Measurements from ENCODE around the gene PARM1.

DNA sequence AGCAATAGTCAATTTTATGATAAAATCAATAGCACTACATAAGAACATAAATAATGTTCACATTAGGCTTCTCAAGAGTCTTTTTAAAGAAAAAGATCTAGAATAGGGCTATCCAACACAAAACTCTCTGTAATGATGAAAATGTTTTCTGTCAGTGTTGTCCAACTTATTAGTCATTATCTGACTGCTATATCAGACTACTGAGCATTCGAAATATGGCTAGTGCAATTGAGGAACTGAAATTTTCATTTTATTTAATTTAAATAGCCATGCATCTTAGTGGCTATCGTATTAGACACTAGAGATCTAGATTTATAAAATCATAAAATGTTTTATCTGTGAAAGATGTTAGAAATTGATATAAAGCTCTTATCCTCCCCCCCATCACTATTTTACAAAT lies 26.0 kb downstream of the PARM1 start:
- TF ChIP-seq POLR2A (IDR thresholded peaks at IDR 0.05; ENCODE audit: low read depth, low read length) (no peak), RAD21 (IDR thresholded peaks at IDR 0.05; ENCODE audit: low read length) (no peak), RFX5 (IDR thresholded peaks at IDR 0.05; ENCODE audit: low read depth, low read length) (no peak)
- TF ChIP-seq, protein P1, sequence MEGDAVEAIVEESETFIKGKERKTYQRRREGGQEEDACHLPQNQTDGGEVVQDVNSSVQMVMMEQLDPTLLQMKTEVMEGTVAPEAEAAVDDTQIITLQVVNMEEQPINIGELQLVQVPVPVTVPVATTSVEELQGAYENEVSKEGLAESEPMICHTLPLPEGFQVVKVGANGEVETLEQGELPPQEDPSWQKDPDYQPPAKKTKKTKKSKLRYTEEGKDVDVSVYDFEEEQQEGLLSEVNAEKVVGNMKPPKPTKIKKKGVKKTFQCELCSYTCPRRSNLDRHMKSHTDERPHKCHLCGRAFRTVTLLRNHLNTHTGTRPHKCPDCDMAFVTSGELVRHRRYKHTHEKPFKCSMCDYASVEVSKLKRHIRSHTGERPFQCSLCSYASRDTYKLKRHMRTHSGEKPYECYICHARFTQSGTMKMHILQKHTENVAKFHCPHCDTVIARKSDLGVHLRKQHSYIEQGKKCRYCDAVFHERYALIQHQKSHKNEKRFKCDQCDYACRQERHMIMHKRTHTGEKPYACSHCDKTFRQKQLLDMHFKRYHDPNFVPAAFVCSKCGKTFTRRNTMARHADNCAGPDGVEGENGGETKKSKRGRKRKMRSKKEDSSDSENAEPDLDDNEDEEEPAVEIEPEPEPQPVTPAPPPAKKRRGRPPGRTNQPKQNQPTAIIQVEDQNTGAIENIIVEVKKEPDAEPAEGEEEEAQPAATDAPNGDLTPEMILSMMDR (conservative IDR thresholded peaks at IDR 0.05; ENCODE audit: low read depth, low read length): no peak
